IMR-90 (cell line): ENCODE measurements around the gene PRAC2. TPM values are rescaled to one million over a fixed set of nuclear protein-coding genes. Genes with fewer than 3 reads are reported as not detected.

ENCODE experiments used
- ATAC-seq: fragments of 200-7000 bp; cut with Tn5 transposase; 2 replicates; pipeline ENCODE4 v1.9.1; 2020; ENCODE audit warnings: low read depth, mild to moderate bottlenecking, moderate library complexity
- BruUV-seq: library from RNA; stranded (reverse); fragments of 400-500 nt; replicated peaks from 2 replicates; lab custom pipeline; 2021; lab: Mats Ljungman, UMichigan
- CTCF ChIA-PET: fragments of 300-600 bp; formaldehyde crosslinking; extraction: SDS; loops from one replicate; lab custom pipeline; 2021; ENCODE audit warnings: antibody characterized with exemption; lab: Yijun Ruan, JAX
- POLR2A ChIA-PET: fragments of 300-600 bp; sonication (Branson Sonifier 250); formaldehyde crosslinking; loops from one replicate; lab custom pipeline; 2022; ENCODE audit warnings: antibody characterized with exemption; ENCODE audit not compliant: unreplicated experiment; lab: Charles Lee
- DNase-seq: peaks from one replicate; pipeline ENCODE4 v3.0.0; 2013
- H2AFZ ChIP-seq: replicated peaks from 2 replicates; pipeline ENCODE3; 2013; ENCODE audit warnings: low read length, mild to moderate bottlenecking; ENCODE audit not compliant: poor library complexity
- H2AK5ac ChIP-seq: 2 replicates; pipeline ENCODE4 v1.6.1; 2013; ENCODE audit warnings: low read depth, low read length, inconsistent platforms
- H2AK9ac ChIP-seq: replicated peaks from 2 replicates; pipeline ENCODE3; 2013; ENCODE audit warnings: mild to moderate bottlenecking, low read depth, low read length, moderate library complexity; ENCODE audit not compliant: poor library complexity
- H2BK120ac ChIP-seq: 2 replicates; pipeline ENCODE4 v1.6.1; 2013; ENCODE audit warnings: low read depth, low read length, inconsistent platforms
- H2BK15ac ChIP-seq: 3 replicates; pipeline ENCODE4 v1.6.1; 2013; ENCODE audit warnings: low read depth, low read length, inconsistent platforms
- H2BK20ac ChIP-seq: 2 replicates; pipeline ENCODE4 v1.6.1; 2013; ENCODE audit warnings: low read depth, mild to moderate bottlenecking, inconsistent platforms, low read length, moderate library complexity
- H2BK5ac ChIP-seq: 2 replicates; pipeline ENCODE4 v1.6.1; 2013; ENCODE audit warnings: mild to moderate bottlenecking, low read depth, low read length, inconsistent platforms; ENCODE audit not compliant: poor library complexity, severe bottlenecking
- H3K14ac ChIP-seq: replicated peaks from 2 replicates; pipeline ENCODE4 v1.6.1; 2013; ENCODE audit warnings: low read depth, low read length, inconsistent platforms
- H3K18ac ChIP-seq: 2 replicates; pipeline ENCODE4 v1.6.1; 2013; ENCODE audit warnings: low read depth, low read length, control low read depth
- H3K23ac ChIP-seq: 2 replicates; pipeline ENCODE4 v1.6.1; 2013; ENCODE audit warnings: low read depth, low read length, inconsistent platforms
- H3K27ac ChIP-seq: 2 replicates; pipeline ENCODE4 v1.5.1; 2013; ENCODE audit warnings: mild to moderate bottlenecking, control low read depth, low read length; ENCODE audit not compliant: insufficient read depth
- H3K27me3 ChIP-seq: 2 replicates; pipeline ENCODE4 v1.6.1; 2013; ENCODE audit warnings: low read length; ENCODE audit not compliant: control insufficient read depth, insufficient read depth
- H3K36me3 ChIP-seq: 2 replicates; pipeline ENCODE4 v1.6.1; 2013; ENCODE audit warnings: low read length, mixed read lengths; ENCODE audit not compliant: control insufficient read depth, insufficient read depth
- H3K4ac ChIP-seq: 2 replicates; pipeline ENCODE4 v1.6.1; 2013; ENCODE audit warnings: low read depth, low read length, inconsistent platforms
- H3K4me1 ChIP-seq: 2 replicates; pipeline ENCODE4 v1.6.1; 2013; ENCODE audit warnings: low read length, mixed read lengths; ENCODE audit not compliant: control insufficient read depth, insufficient read depth
- H3K4me2 ChIP-seq: 2 replicates; pipeline ENCODE4 v1.6.1; 2013; ENCODE audit warnings: low read depth, mild to moderate bottlenecking, control low read depth, low read length, moderate library complexity
- H3K4me3 ChIP-seq: 2 replicates; pipeline ENCODE4 v1.5.1; 2013; ENCODE audit warnings: low read depth, mild to moderate bottlenecking, control low read depth, low read length, moderate library complexity; ENCODE audit not compliant: insufficient read depth
- H3K56ac ChIP-seq: 2 replicates; pipeline ENCODE4 v1.6.1; 2013; ENCODE audit warnings: low read length, inconsistent platforms; ENCODE audit not compliant: insufficient read depth; ENCODE audit errors: extremely low read depth
- H3K79me1 ChIP-seq, 2 experiments: 2 replicates each; pipeline ENCODE4 v1.6.1; 2013; ENCODE audit warnings: low read length in 2 of 2, inconsistent platforms in 1 of 2, low read depth in 1 of 2
- H3K9ac ChIP-seq: 2 replicates; pipeline ENCODE4 v1.6.1; 2013; ENCODE audit warnings: low read depth, low read length, control low read depth
- H3K9me1 ChIP-seq: 2 replicates; pipeline ENCODE4 v1.6.1; 2013; ENCODE audit warnings: low read length, inconsistent platforms; ENCODE audit not compliant: insufficient read depth
- H3K9me3 ChIP-seq: 2 replicates; pipeline ENCODE4 v1.6.1; 2013; ENCODE audit warnings: low read length; ENCODE audit not compliant: control insufficient read depth, insufficient read depth
- H4K20me1 ChIP-seq: 2 replicates; pipeline ENCODE4 v1.6.1; 2013; ENCODE audit warnings: low read length, inconsistent platforms; ENCODE audit not compliant: insufficient read depth
- H4K5ac ChIP-seq: 2 replicates; pipeline ENCODE4 v1.6.1; 2013; ENCODE audit warnings: mild to moderate bottlenecking, low read depth, low read length, control low read depth
- H4K8ac ChIP-seq, 2 experiments: 2 replicates each; pipeline ENCODE4 v1.6.1; 2013; ENCODE audit warnings: low read depth in 2 of 2, low read length in 2 of 2, control low read depth in 1 of 2, inconsistent platforms in 1 of 2
- H4K91ac ChIP-seq: 2 replicates; pipeline ENCODE4 v1.6.1; 2013; ENCODE audit warnings: low read depth, low read length, inconsistent platforms; ENCODE audit not compliant: insufficient read depth
- BHLHE40 ChIP-seq: fragments of 150-350 bp; IDR thresholded peaks from 2 replicates; pipeline ENCODE4 v1.6.1; 2016; ENCODE audit warnings: mild to moderate bottlenecking, low read depth, low read length
- CEBPB ChIP-seq: IDR thresholded peaks from 2 replicates; pipeline ENCODE4 v1.6.1; 2012; ENCODE audit warnings: low read depth, low read length, improper control_type of control experiment
- MAZ ChIP-seq: IDR thresholded peaks from 2 replicates; pipeline ENCODE4 v1.6.1; 2012; ENCODE audit warnings: low read depth, mild to moderate bottlenecking, low read length, improper control_type of control experiment, moderate library complexity, borderline replicate concordance
- POLR2A ChIP-seq: IDR thresholded peaks from 2 replicates; pipeline ENCODE4 v1.6.1; 2012; ENCODE audit warnings: mild to moderate bottlenecking, low read depth, low read length
- SMC3 ChIP-seq: fragments of 150-350 bp; IDR thresholded peaks from 2 replicates; pipeline ENCODE4 v1.6.1; 2016; ENCODE audit warnings: low read depth, mild to moderate bottlenecking, antibody characterized with exemption, low read length, moderate library complexity
- WGBS, 2 experiments: methylation state at CpG; one replicate each; pipeline versions ENCODE4 v1.1.5 to v1.1.7; 2013; ENCODE audit warnings: missing lambda C conversion rate in 2 of 2; ENCODE audit not compliant: insufficient read length in 1 of 2; ENCODE audit errors: extremely low coverage in 2 of 2; 5-methylcytosine and 5-hydroxymethylcytosine counted together
- dilution Hi-C: fragments of 300-500 bp; cut with HindIII; formaldehyde crosslinking; loops from one replicate; pipeline ENCODE4 v1.14.3; 2018; ENCODE audit warnings: low sequenced_read_pairs; ENCODE audit not compliant: unreplicated experiment
- in situ Hi-C: fragments of 300-500 bp; cut with MboI; formaldehyde crosslinking; loops from 3 replicates; pipeline ENCODE4 v1.14.3; 2019; ENCODE audit warnings: low sequenced_read_pairs, inconsistent platforms, mixed read lengths
- intact Hi-C: fragments of 100-400 bp; cut with micrococcal nuclease; formaldehyde crosslinking; loops from 2 replicates; pipeline ENCODE4 v1.10.0; 2022
- polyA plus RNA-seq, 3 experiments: library from polyadenylated mRNA; depleted of rRNA; stranded (reverse); fragments of >200 nt; gene quantifications; 2 replicates each; pipeline ENCODE4 v1.2.3, GENCODE V29; 2012; ENCODE audit warnings: low replicate concordance in 1 of 3
- total RNA-seq: library from RNA; depleted of rRNA; stranded (reverse); fragments of >200 nt; gene quantifications from 2 replicates; pipeline ENCODE4 v1.2.3, GENCODE V29; 2012
- TF ChIP-seq, protein P1 (sequence below): fragments of 150-350 bp; IDR thresholded peaks from 2 replicates; pipeline ENCODE4 v1.6.1; 2016; ENCODE audit warnings: low read depth, mild to moderate bottlenecking, low read length, moderate library complexity, borderline replicate concordance

The PRAC2 gene
- total and polyA plus RNA-seq, 2 of the 4 experiments (the other 2 are of a cell fraction): not detected

DNA sequence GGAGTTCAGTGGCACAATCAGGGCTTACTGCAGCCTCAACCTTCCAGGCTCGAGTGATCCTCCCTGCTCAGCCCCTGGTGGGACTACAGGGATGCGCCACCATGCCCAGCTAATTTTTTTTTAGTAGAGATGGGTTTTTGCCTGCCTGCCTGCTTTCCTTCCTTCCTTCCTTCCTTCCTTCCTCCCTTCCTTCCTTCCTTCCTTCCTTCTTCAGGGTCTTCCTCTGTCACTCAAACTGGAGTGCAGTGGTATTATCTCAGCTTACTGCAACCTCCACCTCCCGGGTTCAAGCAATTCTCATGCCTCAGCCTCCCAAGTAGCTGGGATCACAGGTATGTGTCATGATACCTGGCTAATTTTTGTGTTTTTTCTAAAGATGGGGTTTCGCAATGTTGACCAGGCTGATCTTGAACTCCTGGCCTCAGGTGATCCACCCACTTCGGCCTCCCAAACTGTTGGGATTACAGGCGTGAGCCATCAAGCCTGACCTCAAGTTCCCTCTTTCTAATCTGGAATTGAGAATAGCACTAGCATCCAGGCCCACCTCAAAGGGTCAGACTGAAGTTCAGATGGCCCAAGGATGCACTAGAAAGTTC is 45.9 kb upstream of the PRAC2 start:
- no peaks in the 10 kb centered on the region for H3K4me1 ChIP-seq
- H4K8ac ChIP-seq: no peak overlapping the region
- H3K27me3 ChIP-seq: peaks cover 40% of the 10 kb centered on the region
- H3K56ac ChIP-seq: no peak overlapping the region
- CTCF ChIA-PET: interaction anchor here (2.4 kb wide), 1 partner anchor 114 kb away, joined by 14 read pairs; no protein-coding TSS in a partner anchor
- intact Hi-C loops (no loop called here), in situ Hi-C loops (loop anchor here (5.0 kb wide), 1 partner anchor 200 kb away; no protein-coding TSS in a partner anchor), dilution Hi-C loops (no loop called here)
- DNase-seq (no peak), ATAC-seq (no peak)
- H3K9me3 ChIP-seq: no peaks in the 10 kb centered on the region
- H3K9ac ChIP-seq: no peak overlapping the region
- H3K4me2 ChIP-seq: no peak overlapping the region
- WGBS, 2 experiments: no CpG with 5 or more reads among the region's 6 CpGs
- no peak overlapping the region for H3K27ac ChIP-seq
- no peak overlapping the region for H2AK5ac ChIP-seq
- no peak overlapping the region for H2BK120ac ChIP-seq
- BruUV-seq: no TSS peak
- H3K4me3 ChIP-seq: no peak overlapping the region
- H3K79me1 ChIP-seq: no peaks in the 10 kb centered on the region
- H2AK9ac ChIP-seq: no peak overlapping the region
- no peak overlapping the region for H2BK5ac ChIP-seq
- TF ChIP-seq SMC3 (no peak), POLR2A (no peak), MAZ (no peak), CEBPB (peak; percentile 34), BHLHE40 (no peak)
- TF ChIP-seq, protein P1, sequence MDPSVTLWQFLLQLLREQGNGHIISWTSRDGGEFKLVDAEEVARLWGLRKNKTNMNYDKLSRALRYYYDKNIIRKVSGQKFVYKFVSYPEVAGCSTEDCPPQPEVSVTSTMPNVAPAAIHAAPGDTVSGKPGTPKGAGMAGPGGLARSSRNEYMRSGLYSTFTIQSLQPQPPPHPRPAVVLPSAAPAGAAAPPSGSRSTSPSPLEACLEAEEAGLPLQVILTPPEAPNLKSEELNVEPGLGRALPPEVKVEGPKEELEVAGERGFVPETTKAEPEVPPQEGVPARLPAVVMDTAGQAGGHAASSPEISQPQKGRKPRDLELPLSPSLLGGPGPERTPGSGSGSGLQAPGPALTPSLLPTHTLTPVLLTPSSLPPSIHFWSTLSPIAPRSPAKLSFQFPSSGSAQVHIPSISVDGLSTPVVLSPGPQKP: no peak
- no peaks in the 10 kb centered on the region for H3K36me3 ChIP-seq
- H3K14ac ChIP-seq: no peak overlapping the region
- no peak overlapping the region for H2AFZ ChIP-seq
- no peak overlapping the region for H3K18ac ChIP-seq
- H3K23ac ChIP-seq: no peak overlapping the region
- H4K20me1 ChIP-seq: no peaks in the 10 kb centered on the region
- no peaks in the 10 kb centered on the region for H3K9me1 ChIP-seq
- H4K91ac ChIP-seq: no peak overlapping the region
- no peak overlapping the region for H2BK20ac ChIP-seq
- no peak overlapping the region for H2BK15ac ChIP-seq
- POLR2A ChIA-PET: no interaction called here
- H3K4ac ChIP-seq: no peak overlapping the region
- no peak overlapping the region for H4K5ac ChIP-seq
